IMR-90 (cell line): ENCODE results near the gene SCIN. TPM values are rescaled to one million over a fixed set of nuclear protein-coding genes. Genes with fewer than 3 reads are reported as not detected.

ENCODE experiments used
- ATAC-seq: fragments of 200-7000 bp; cut with Tn5 transposase; 2 replicates; pipeline ENCODE4 v1.9.1; 2020; ENCODE audit warnings: low read depth, mild to moderate bottlenecking, moderate library complexity
- BruUV-seq: library from RNA; stranded (reverse); fragments of 400-500 nt; replicated peaks from 2 replicates; lab custom pipeline; 2021; lab: Mats Ljungman, UMichigan
- CTCF ChIA-PET: fragments of 300-600 bp; formaldehyde crosslinking; extraction: SDS; loops from one replicate; lab custom pipeline; 2021; ENCODE audit warnings: antibody characterized with exemption; lab: Yijun Ruan, JAX
- POLR2A ChIA-PET: fragments of 300-600 bp; sonication (Branson Sonifier 250); formaldehyde crosslinking; loops from one replicate; lab custom pipeline; 2022; ENCODE audit warnings: antibody characterized with exemption; ENCODE audit not compliant: unreplicated experiment; lab: Charles Lee
- DNase-seq: peaks from one replicate; pipeline ENCODE4 v3.0.0; 2013
- H2AFZ ChIP-seq: replicated peaks from 2 replicates; pipeline ENCODE3; 2013; ENCODE audit warnings: low read length, mild to moderate bottlenecking; ENCODE audit not compliant: poor library complexity
- H2AK5ac ChIP-seq: 2 replicates; pipeline ENCODE4 v1.6.1; 2013; ENCODE audit warnings: low read depth, low read length, inconsistent platforms
- H2AK9ac ChIP-seq: replicated peaks from 2 replicates; pipeline ENCODE3; 2013; ENCODE audit warnings: mild to moderate bottlenecking, low read depth, low read length, moderate library complexity; ENCODE audit not compliant: poor library complexity
- H2BK120ac ChIP-seq: 2 replicates; pipeline ENCODE4 v1.6.1; 2013; ENCODE audit warnings: low read depth, low read length, inconsistent platforms
- H2BK15ac ChIP-seq: 3 replicates; pipeline ENCODE4 v1.6.1; 2013; ENCODE audit warnings: low read depth, low read length, inconsistent platforms
- H2BK20ac ChIP-seq: 2 replicates; pipeline ENCODE4 v1.6.1; 2013; ENCODE audit warnings: low read depth, mild to moderate bottlenecking, inconsistent platforms, low read length, moderate library complexity
- H2BK5ac ChIP-seq: 2 replicates; pipeline ENCODE4 v1.6.1; 2013; ENCODE audit warnings: mild to moderate bottlenecking, low read depth, low read length, inconsistent platforms; ENCODE audit not compliant: poor library complexity, severe bottlenecking
- H3K14ac ChIP-seq: replicated peaks from 2 replicates; pipeline ENCODE4 v1.6.1; 2013; ENCODE audit warnings: low read depth, low read length, inconsistent platforms
- H3K18ac ChIP-seq: 2 replicates; pipeline ENCODE4 v1.6.1; 2013; ENCODE audit warnings: low read depth, low read length, control low read depth
- H3K23ac ChIP-seq: 2 replicates; pipeline ENCODE4 v1.6.1; 2013; ENCODE audit warnings: low read depth, low read length, inconsistent platforms
- H3K27ac ChIP-seq: 2 replicates; pipeline ENCODE4 v1.5.1; 2013; ENCODE audit warnings: mild to moderate bottlenecking, control low read depth, low read length; ENCODE audit not compliant: insufficient read depth
- H3K27me3 ChIP-seq: 2 replicates; pipeline ENCODE4 v1.6.1; 2013; ENCODE audit warnings: low read length; ENCODE audit not compliant: control insufficient read depth, insufficient read depth
- H3K36me3 ChIP-seq: 2 replicates; pipeline ENCODE4 v1.6.1; 2013; ENCODE audit warnings: low read length, mixed read lengths; ENCODE audit not compliant: control insufficient read depth, insufficient read depth
- H3K4ac ChIP-seq: 2 replicates; pipeline ENCODE4 v1.6.1; 2013; ENCODE audit warnings: low read depth, low read length, inconsistent platforms
- H3K4me1 ChIP-seq: 2 replicates; pipeline ENCODE4 v1.6.1; 2013; ENCODE audit warnings: low read length, mixed read lengths; ENCODE audit not compliant: control insufficient read depth, insufficient read depth
- H3K4me2 ChIP-seq: 2 replicates; pipeline ENCODE4 v1.6.1; 2013; ENCODE audit warnings: low read depth, mild to moderate bottlenecking, control low read depth, low read length, moderate library complexity
- H3K4me3 ChIP-seq: 2 replicates; pipeline ENCODE4 v1.5.1; 2013; ENCODE audit warnings: low read depth, mild to moderate bottlenecking, control low read depth, low read length, moderate library complexity; ENCODE audit not compliant: insufficient read depth
- H3K56ac ChIP-seq: 2 replicates; pipeline ENCODE4 v1.6.1; 2013; ENCODE audit warnings: low read length, inconsistent platforms; ENCODE audit not compliant: insufficient read depth; ENCODE audit errors: extremely low read depth
- H3K79me1 ChIP-seq, 2 experiments: 2 replicates each; pipeline ENCODE4 v1.6.1; 2013; ENCODE audit warnings: low read length in 2 of 2, inconsistent platforms in 1 of 2, low read depth in 1 of 2
- H3K9ac ChIP-seq: 2 replicates; pipeline ENCODE4 v1.6.1; 2013; ENCODE audit warnings: low read depth, low read length, control low read depth
- H3K9me1 ChIP-seq: 2 replicates; pipeline ENCODE4 v1.6.1; 2013; ENCODE audit warnings: low read length, inconsistent platforms; ENCODE audit not compliant: insufficient read depth
- H3K9me3 ChIP-seq: 2 replicates; pipeline ENCODE4 v1.6.1; 2013; ENCODE audit warnings: low read length; ENCODE audit not compliant: control insufficient read depth, insufficient read depth
- H4K20me1 ChIP-seq: 2 replicates; pipeline ENCODE4 v1.6.1; 2013; ENCODE audit warnings: low read length, inconsistent platforms; ENCODE audit not compliant: insufficient read depth
- H4K5ac ChIP-seq: 2 replicates; pipeline ENCODE4 v1.6.1; 2013; ENCODE audit warnings: mild to moderate bottlenecking, low read depth, low read length, control low read depth
- H4K8ac ChIP-seq, 2 experiments: 2 replicates each; pipeline ENCODE4 v1.6.1; 2013; ENCODE audit warnings: low read depth in 2 of 2, low read length in 2 of 2, control low read depth in 1 of 2, inconsistent platforms in 1 of 2
- H4K91ac ChIP-seq: 2 replicates; pipeline ENCODE4 v1.6.1; 2013; ENCODE audit warnings: low read depth, low read length, inconsistent platforms; ENCODE audit not compliant: insufficient read depth
- BHLHE40 ChIP-seq: fragments of 150-350 bp; IDR thresholded peaks from 2 replicates; pipeline ENCODE4 v1.6.1; 2016; ENCODE audit warnings: mild to moderate bottlenecking, low read depth, low read length
- MAFK ChIP-seq: IDR thresholded peaks from 2 replicates; pipeline ENCODE4 v1.6.1; 2012; ENCODE audit warnings: low read depth, low read length, improper control_type of control experiment
- MXI1 ChIP-seq: IDR thresholded peaks from 2 replicates; pipeline ENCODE4 v1.6.1; 2012; ENCODE audit warnings: low read depth, mild to moderate bottlenecking, low read length, moderate library complexity, borderline replicate concordance
- RAD21 ChIP-seq: IDR thresholded peaks from 2 replicates; pipeline ENCODE4 v1.6.1; 2012; ENCODE audit warnings: low read length, improper control_type of control experiment
- SMC3 ChIP-seq: fragments of 150-350 bp; IDR thresholded peaks from 2 replicates; pipeline ENCODE4 v1.6.1; 2016; ENCODE audit warnings: low read depth, mild to moderate bottlenecking, antibody characterized with exemption, low read length, moderate library complexity
- WGBS, 2 experiments: methylation state at CpG; one replicate each; pipeline versions ENCODE4 v1.1.5 to v1.1.7; 2013; ENCODE audit warnings: missing lambda C conversion rate in 2 of 2; ENCODE audit not compliant: insufficient read length in 1 of 2; ENCODE audit errors: extremely low coverage in 2 of 2; 5-methylcytosine and 5-hydroxymethylcytosine counted together
- dilution Hi-C: fragments of 300-500 bp; cut with HindIII; formaldehyde crosslinking; loops from one replicate; pipeline ENCODE4 v1.14.3; 2018; ENCODE audit warnings: low sequenced_read_pairs; ENCODE audit not compliant: unreplicated experiment
- in situ Hi-C: fragments of 300-500 bp; cut with MboI; formaldehyde crosslinking; loops from 3 replicates; pipeline ENCODE4 v1.14.3; 2019; ENCODE audit warnings: low sequenced_read_pairs, inconsistent platforms, mixed read lengths
- intact Hi-C: fragments of 100-400 bp; cut with micrococcal nuclease; formaldehyde crosslinking; loops from 2 replicates; pipeline ENCODE4 v1.10.0; 2022
- polyA plus RNA-seq, 3 experiments: library from polyadenylated mRNA; depleted of rRNA; stranded (reverse); fragments of >200 nt; gene quantifications; 2 replicates each; pipeline ENCODE4 v1.2.3, GENCODE V29; 2012; ENCODE audit warnings: low replicate concordance in 1 of 3
- total RNA-seq: library from RNA; depleted of rRNA; stranded (reverse); fragments of >200 nt; gene quantifications from 2 replicates; pipeline ENCODE4 v1.2.3, GENCODE V29; 2012
- TF ChIP-seq, protein P1 (sequence below): fragments of 150-350 bp; IDR thresholded peaks from 2 replicates; pipeline ENCODE4 v1.6.1; 2016; ENCODE audit warnings: low read depth, mild to moderate bottlenecking, low read length, moderate library complexity, borderline replicate concordance
- TF ChIP-seq, protein P2 (sequence below): conservative IDR thresholded peaks from 2 replicates; pipeline ENCODE4 v1.5.1; 2012; ENCODE audit warnings: mild to moderate bottlenecking, low read depth, low read length, improper control_type of control experiment

The SCIN gene
- total and polyA plus RNA-seq, 2 of the 4 experiments (the other 2 are of a cell fraction) = under 0.01 to 0.05 TPM

DNA sequence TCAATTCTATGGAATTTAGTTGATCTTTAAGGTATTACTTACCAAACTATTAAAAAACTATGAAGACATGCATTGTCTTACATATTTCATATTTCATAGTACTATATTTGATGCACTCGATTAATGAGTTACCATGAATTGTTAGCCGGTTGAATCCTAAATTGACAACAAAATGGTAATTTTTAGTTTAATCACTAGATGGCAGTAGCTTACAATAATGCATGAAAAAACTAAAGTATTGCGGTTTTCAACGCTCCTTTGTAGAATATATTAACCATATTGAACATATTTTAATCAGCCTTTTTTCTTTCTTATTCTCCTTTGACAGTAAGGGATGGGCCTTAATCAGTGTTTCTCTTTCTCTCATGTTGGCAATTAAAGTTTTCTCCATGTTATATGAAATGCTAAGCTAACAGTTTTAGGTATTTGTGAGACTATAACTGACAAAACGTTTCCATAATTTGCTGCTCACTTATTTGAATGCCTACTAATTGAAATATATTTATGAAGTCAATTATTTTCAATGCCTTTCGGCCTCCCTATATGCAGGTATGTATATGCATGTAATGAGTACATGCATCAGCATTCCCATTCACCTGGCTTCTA is 68.4 kb downstream of the SCIN start:
- Histone ChIP-seq H4K20me1 (no peaks in the 10 kb centered on the region), H4K5ac (no peak overlapping the region), H3K4me1 (peaks cover 3% of the 10 kb centered on the region; the same call in 1 of the 2 replicates), H2BK5ac (no peak overlapping the region), H3K4me2 (no peak overlapping the region), H3K23ac (no peak overlapping the region), H3K56ac (no peak overlapping the region), H3K27ac (no peak overlapping the region), H2AK9ac (no peak overlapping the region), H4K91ac (no peak overlapping the region), H3K14ac (no peak overlapping the region), H3K4me3 (no peak overlapping the region), H3K9me1 (peaks cover 4% of the 10 kb centered on the region; the same call in 1 of the 2 replicates), H4K8ac (no peak overlapping the region), H3K4ac (no peak overlapping the region), H2BK120ac (no peak overlapping the region), H3K79me1 (no peaks in the 10 kb centered on the region), H2AK5ac (no peak overlapping the region), H3K18ac (no peak overlapping the region), H3K36me3 (no peaks in the 10 kb centered on the region), H3K27me3 (no peaks in the 10 kb centered on the region; the same call in 1 of the 2 replicates), H2BK20ac (no peak overlapping the region; the same call in 1 of the 2 replicates), H3K9ac (no peak overlapping the region), H2BK15ac (no peak overlapping the region), H3K9me3 (no peaks in the 10 kb centered on the region), H2AFZ (no peak overlapping the region)
- WGBS, 2 experiments = no CpG with 5 or more reads among the region's 6 CpGs
- BruUV-seq = no TSS peak
- ATAC-seq = peak; percentile 69
- dilution Hi-C loops = no loop called here
- peak; percentile 54 for DNase-seq
- TF ChIP-seq, protein P1, sequence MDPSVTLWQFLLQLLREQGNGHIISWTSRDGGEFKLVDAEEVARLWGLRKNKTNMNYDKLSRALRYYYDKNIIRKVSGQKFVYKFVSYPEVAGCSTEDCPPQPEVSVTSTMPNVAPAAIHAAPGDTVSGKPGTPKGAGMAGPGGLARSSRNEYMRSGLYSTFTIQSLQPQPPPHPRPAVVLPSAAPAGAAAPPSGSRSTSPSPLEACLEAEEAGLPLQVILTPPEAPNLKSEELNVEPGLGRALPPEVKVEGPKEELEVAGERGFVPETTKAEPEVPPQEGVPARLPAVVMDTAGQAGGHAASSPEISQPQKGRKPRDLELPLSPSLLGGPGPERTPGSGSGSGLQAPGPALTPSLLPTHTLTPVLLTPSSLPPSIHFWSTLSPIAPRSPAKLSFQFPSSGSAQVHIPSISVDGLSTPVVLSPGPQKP = no peak
- TF ChIP-seq BHLHE40 = no peak
- peak; percentile 77 for TF ChIP-seq RAD21
- TF ChIP-seq MAFK = peak; percentile 79
- TF ChIP-seq SMC3 = peak; percentile 76
- TF ChIP-seq, protein P2, sequence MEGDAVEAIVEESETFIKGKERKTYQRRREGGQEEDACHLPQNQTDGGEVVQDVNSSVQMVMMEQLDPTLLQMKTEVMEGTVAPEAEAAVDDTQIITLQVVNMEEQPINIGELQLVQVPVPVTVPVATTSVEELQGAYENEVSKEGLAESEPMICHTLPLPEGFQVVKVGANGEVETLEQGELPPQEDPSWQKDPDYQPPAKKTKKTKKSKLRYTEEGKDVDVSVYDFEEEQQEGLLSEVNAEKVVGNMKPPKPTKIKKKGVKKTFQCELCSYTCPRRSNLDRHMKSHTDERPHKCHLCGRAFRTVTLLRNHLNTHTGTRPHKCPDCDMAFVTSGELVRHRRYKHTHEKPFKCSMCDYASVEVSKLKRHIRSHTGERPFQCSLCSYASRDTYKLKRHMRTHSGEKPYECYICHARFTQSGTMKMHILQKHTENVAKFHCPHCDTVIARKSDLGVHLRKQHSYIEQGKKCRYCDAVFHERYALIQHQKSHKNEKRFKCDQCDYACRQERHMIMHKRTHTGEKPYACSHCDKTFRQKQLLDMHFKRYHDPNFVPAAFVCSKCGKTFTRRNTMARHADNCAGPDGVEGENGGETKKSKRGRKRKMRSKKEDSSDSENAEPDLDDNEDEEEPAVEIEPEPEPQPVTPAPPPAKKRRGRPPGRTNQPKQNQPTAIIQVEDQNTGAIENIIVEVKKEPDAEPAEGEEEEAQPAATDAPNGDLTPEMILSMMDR = peak; percentile 76
- no peak for TF ChIP-seq MXI1
- ChIA-PET CTCF (interaction anchor here (1.0 to 1.5 kb wide), 6 partner anchors 15 to 623 kb away, joined by 3 to 7 read pairs (median 4); no protein-coding TSS in a partner anchor), POLR2A (no interaction called here)
- intact Hi-C loops = loop anchor here (1.0 kb wide), 3 partner anchors 44 to 624 kb away; no protein-coding TSS in a partner anchor
- in situ Hi-C loops = no loop called here
